K562 (cell line): ENCODE data around the gene ZKSCAN3. TPM values are rescaled to one million over a fixed set of nuclear protein-coding genes. Genes with fewer than 3 reads are reported as not detected.

ENCODE experiments used
- CBX3 ChIP-seq, 2 experiments: IDR thresholded peaks; 1 replicate in 1 of 2; 2 replicates in 1 of 2; pipeline ENCODE4 v1.6.1; 2012; ENCODE audit warnings: inconsistent platforms in 2 of 2, low read length in 2 of 2, borderline replicate concordance in 1 of 2, control low read depth in 1 of 2
- CC2D1A ChIP-seq: fragments of 450-650 bp; IDR thresholded peaks from 2 replicates; pipeline ENCODE4 v1.6.1; 2017; ENCODE audit warnings: mild to moderate bottlenecking
- CHD4 ChIP-seq: fragments of 200-600 bp; sonication (generic); IDR thresholded peaks from 3 replicates; pipeline ENCODE4 v1.6.1; 2012; ENCODE audit warnings: low read depth, mild to moderate bottlenecking, mixed read lengths, low read length, inconsistent platforms; ENCODE audit not compliant: insufficient read depth, insufficient replicate concordance, poor library complexity, severe bottlenecking
- GATAD2A ChIP-seq: fragments of 450-650 bp; IDR thresholded peaks from 2 replicates; pipeline ENCODE4 v1.6.1; 2017
- HDAC1 ChIP-seq, 2 experiments: fragments of 450-650 bp; IDR thresholded peaks; 2 replicates each; pipeline ENCODE4 v1.6.1; 2016 to 2017; ENCODE audit warnings: inconsistent platforms in 1 of 2, mild to moderate bottlenecking in 1 of 2, moderate library complexity in 1 of 2
- HLTF ChIP-seq: fragments of 450-650 bp; IDR thresholded peaks from 2 replicates; pipeline ENCODE4 v1.6.1; 2016
- LARP7 ChIP-seq: fragments of 450-650 bp; IDR thresholded peaks from 2 replicates; pipeline ENCODE4 v1.6.1; 2016
- MCM2 ChIP-seq: fragments of 450-650 bp; IDR thresholded peaks from 2 replicates; pipeline ENCODE4 v1.6.1; 2017; ENCODE audit warnings: low read depth, mild to moderate bottlenecking
- NCOA1 ChIP-seq: fragments of 450-650 bp; IDR thresholded peaks from 2 replicates; pipeline ENCODE4 v1.6.1; 2016; ENCODE audit warnings: low read depth
- POLR2B ChIP-seq: fragments of 450-650 bp; IDR thresholded peaks from 2 replicates; pipeline ENCODE4 v1.6.1; 2018; ENCODE audit warnings: low read depth; ENCODE audit not compliant: partially characterized antibody
- SMAD1 ChIP-seq: fragments of 150-350 bp; IDR thresholded peaks from 2 replicates; pipeline ENCODE4 v1.6.1; 2014; ENCODE audit warnings: low read length, low read depth; ENCODE audit not compliant: partially characterized antibody
- SMARCA5 ChIP-seq: fragments of 450-650 bp; IDR thresholded peaks from 2 replicates; pipeline ENCODE4 v1.6.1; 2016
- SMARCE1 ChIP-seq: fragments of 450-650 bp; IDR thresholded peaks from 2 replicates; pipeline ENCODE4 v1.7.1; 2016; ENCODE audit warnings: mild to moderate bottlenecking
- SNIP1 ChIP-seq: fragments of 450-650 bp; IDR thresholded peaks from 2 replicates; pipeline ENCODE4 v1.7.1; 2017; ENCODE audit warnings: low read depth, mild to moderate bottlenecking
- SPI1 ChIP-seq: IDR thresholded peaks from 2 replicates; pipeline ENCODE4 v1.6.1; 2011; ENCODE audit warnings: low read depth, low read length, control low read depth, borderline replicate concordance
- ZNF134 ChIP-seq: fragments of 250-450 bp; sonication (Bioruptor Pico); conservative IDR thresholded peaks from 2 replicates; pipeline ENCODE4 v1.4.0; 2020
- ZNF431 ChIP-seq: sonication (generic); formaldehyde crosslinking; IDR thresholded peaks from 2 replicates; pipeline ENCODE4 v1.8.0; 2022; ENCODE audit warnings: mild to moderate bottlenecking, missing genetic modification reagents
- ZNF668 ChIP-seq: fragments of 250-450 bp; sonication (Bioruptor Pico); IDR thresholded peaks from 2 replicates; pipeline ENCODE4 v1.8.0; 2022; ENCODE audit warnings: mild to moderate bottlenecking, inconsistent platforms
- ZNF830 ChIP-seq: fragments of 250-450 bp; sonication (Bioruptor Pico); IDR thresholded peaks from 2 replicates; pipeline ENCODE4 v1.5.0; 2021; ENCODE audit warnings: mild to moderate bottlenecking
- polyA plus RNA-seq, 8 experiments: library from polyadenylated mRNA; depleted of rRNA in 4 of 8; stranded (reverse) in 5 of 8; unstranded in 3 of 8; fragments of >200 nt; fragmentation: Nextera tagmentation in 2 of 8; fragmentation: Illumina TruSeq in 1 of 8; extraction: Ambion mirVana in 2 of 8; extraction: Trizol in 1 of 8; gene quantifications; 2 replicates each; pipeline versions ENCODE4 v1.2.1 to v1.2.3, GENCODE V29; 2011 to 2014; ENCODE audit warnings: inconsistent platforms in 1 of 8, missing spikeins in 1 of 8
- total RNA-seq, 7 experiments: library from RNA; depleted of rRNA in 6 of 7; stranded (reverse); fragments of >200 nt in 6 of 7; fragmentation: Illumina TruSeq in 2 of 7; extraction: Trizol in 2 of 7; gene quantifications; 2 replicates each; pipeline versions ENCODE4 v1.2.1 to v1.2.3, GENCODE V29; 2011 to 2021; ENCODE audit warnings: low replicate concordance in 1 of 7
- TF ChIP-seq, protein P1 (sequence below): fragments of 250-450 bp; sonication (Bioruptor Pico); IDR thresholded peaks from 2 replicates; pipeline ENCODE4 v1.4.0; 2020; ENCODE audit warnings: mild to moderate bottlenecking, moderate library complexity
- TF ChIP-seq, protein P2 (sequence below): fragments of 450-650 bp; IDR thresholded peaks from 2 replicates; pipeline ENCODE4 v1.6.1; 2016
- TF ChIP-seq, protein P3 (sequence below): sonication (generic); formaldehyde crosslinking; IDR thresholded peaks from 2 replicates; pipeline ENCODE4 v1.8.1; 2023; ENCODE audit warnings: mild to moderate bottlenecking, missing genetic modification reagents
- TF ChIP-seq, protein P4 (sequence below): fragments of 450-650 bp; IDR thresholded peaks from 2 replicates; pipeline ENCODE4 v1.6.1; 2016; ENCODE audit warnings: borderline replicate concordance

ZKSCAN3 gene
- total and polyA plus RNA-seq, 9 of the 15 experiments (the other 6 are each of a cell fraction or from before 2014, with no cell fraction given) = 3.0 to 12.4 (median 10.2) TPM

GRCh38 chr6:28333599-28334018, 16.1 kb upstream of the ZKSCAN3 start (continued):
- TF ChIP-seq POLR2B (peak; percentile 22), SMARCE1 (0 out of 2 replicates have a peak, but pooled peaks have one; percentile 15), ZNF134 (CRISPR knock-in tag) (no peak), SMAD1 (no peak), MCM2 (0 out of 2 replicates have a peak, but pooled peaks have one; percentile 58), GATAD2A (0 out of 2 replicates have a peak, but pooled peaks have one; percentile 15), ZNF431 (CRISPR knock-in tag) (no peak), NCOA1 (peak; percentile 29; the same call in 1 of the 2 replicates), CBX3 (IDR thresholded peaks at IDR 0.05; ENCODE audit: borderline replicate concordance in 1 of 2, low read length in 2 of 2) (0 out of 3 replicates have a peak, but pooled peaks of 1 of the 2 experiments have one; percentile 11), ZNF830 (CRISPR knock-in tag) (no peak), HDAC1 (IDR thresholded peaks at IDR 0.05) (peak in 1 of 2 experiments; percentile 71; a peak in 1 of 4 replicates), SPI1 (peak; percentile 74), CC2D1A (0 out of 2 replicates have a peak, but pooled peaks have one; percentile 28), SMARCA5 (peak; percentile 74), SNIP1 (0 out of 2 replicates have a peak, but pooled peaks have one; percentile 19), ZNF668 (CRISPR knock-in tag) (no peak), HLTF (peak; percentile 66; the same call in 1 of the 2 replicates), CHD4 (no peak), LARP7 (peak; percentile 82; the same call in 1 of the 2 replicates)
- TF ChIP-seq, protein P1, sequence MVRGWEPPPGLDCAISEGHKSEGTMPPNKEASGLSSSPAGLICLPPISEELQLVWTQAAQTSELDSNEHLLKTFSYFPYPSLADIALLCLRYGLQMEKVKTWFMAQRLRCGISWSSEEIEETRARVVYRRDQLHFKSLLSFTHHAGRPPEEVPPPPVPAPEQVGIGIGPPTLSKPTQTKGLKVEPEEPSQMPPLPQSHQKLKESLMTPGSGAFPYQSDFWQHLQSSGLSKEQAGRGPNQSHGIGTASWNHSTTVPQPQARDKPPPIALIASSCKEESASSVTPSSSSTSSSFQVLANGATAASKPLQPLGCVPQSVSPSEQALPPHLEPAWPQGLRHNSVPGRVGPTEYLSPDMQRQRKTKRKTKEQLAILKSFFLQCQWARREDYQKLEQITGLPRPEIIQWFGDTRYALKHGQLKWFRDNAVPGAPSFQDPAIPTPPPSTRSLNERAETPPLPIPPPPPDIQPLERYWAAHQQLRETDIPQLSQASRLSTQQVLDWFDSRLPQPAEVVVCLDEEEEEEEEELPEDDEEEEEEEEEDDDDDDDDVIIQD (CRISPR knock-in tag) = no peak
- TF ChIP-seq, protein P2, sequence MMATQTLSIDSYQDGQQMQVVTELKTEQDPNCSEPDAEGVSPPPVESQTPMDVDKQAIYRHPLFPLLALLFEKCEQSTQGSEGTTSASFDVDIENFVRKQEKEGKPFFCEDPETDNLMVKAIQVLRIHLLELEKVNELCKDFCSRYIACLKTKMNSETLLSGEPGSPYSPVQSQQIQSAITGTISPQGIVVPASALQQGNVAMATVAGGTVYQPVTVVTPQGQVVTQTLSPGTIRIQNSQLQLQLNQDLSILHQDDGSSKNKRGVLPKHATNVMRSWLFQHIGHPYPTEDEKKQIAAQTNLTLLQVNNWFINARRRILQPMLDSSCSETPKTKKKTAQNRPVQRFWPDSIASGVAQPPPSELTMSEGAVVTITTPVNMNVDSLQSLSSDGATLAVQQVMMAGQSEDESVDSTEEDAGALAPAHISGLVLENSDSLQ = peak; percentile 33; the same call in 1 of the 2 replicates
- TF ChIP-seq, protein P3, sequence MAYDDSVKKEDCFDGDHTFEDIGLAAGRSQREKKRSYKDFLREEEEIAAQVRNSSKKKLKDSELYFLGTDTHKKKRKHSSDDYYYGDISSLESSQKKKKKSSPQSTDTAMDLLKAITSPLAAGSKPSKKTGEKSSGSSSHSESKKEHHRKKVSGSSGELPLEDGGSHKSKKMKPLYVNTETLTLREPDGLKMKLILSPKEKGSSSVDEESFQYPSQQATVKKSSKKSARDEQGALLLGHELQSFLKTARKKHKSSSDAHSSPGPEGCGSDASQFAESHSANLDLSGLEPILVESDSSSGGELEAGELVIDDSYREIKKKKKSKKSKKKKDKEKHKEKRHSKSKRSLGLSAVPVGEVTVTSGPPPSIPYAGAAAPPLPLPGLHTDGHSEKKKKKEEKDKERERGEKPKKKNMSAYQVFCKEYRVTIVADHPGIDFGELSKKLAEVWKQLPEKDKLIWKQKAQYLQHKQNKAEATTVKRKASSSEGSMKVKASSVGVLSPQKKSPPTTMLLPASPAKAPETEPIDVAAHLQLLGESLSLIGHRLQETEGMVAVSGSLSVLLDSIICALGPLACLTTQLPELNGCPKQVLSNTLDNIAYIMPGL (CRISPR knock-in tag) = peak; percentile 43; the same call in 1 of the 2 replicates
- TF ChIP-seq, protein P4, sequence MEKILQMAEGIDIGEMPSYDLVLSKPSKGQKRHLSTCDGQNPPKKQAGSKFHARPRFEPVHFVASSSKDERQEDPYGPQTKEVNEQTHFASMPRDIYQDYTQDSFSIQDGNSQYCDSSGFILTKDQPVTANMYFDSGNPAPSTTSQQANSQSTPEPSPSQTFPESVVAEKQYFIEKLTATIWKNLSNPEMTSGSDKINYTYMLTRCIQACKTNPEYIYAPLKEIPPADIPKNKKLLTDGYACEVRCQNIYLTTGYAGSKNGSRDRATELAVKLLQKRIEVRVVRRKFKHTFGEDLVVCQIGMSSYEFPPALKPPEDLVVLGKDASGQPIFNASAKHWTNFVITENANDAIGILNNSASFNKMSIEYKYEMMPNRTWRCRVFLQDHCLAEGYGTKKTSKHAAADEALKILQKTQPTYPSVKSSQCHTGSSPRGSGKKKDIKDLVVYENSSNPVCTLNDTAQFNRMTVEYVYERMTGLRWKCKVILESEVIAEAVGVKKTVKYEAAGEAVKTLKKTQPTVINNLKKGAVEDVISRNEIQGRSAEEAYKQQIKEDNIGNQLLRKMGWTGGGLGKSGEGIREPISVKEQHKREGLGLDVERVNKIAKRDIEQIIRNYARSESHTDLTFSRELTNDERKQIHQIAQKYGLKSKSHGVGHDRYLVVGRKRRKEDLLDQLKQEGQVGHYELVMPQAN = peak; percentile 54; the same call in 1 of the 2 replicates
